CD8-positive, alpha-beta memory T cell (primary cell): ENCODE results near the gene PYURF. TPM values are rescaled to one million over a fixed set of nuclear protein-coding genes. Genes with fewer than 3 reads are reported as not detected.

Experiments
- CTCF ChIA-PET: fragments of 350-600 bp; sonication (Branson Sonifier 250); formaldehyde crosslinking; loops from one replicate; lab custom pipeline; 2021; ENCODE audit warnings: antibody characterized with exemption; lab: Charles Lee
- POLR2A ChIA-PET: fragments of 350-600 bp; sonication (Branson Sonifier 250); formaldehyde crosslinking; loops from one replicate; lab custom pipeline; 2021; ENCODE audit warnings: antibody characterized with exemption; lab: Charles Lee
- DNase-seq, 5 donors: peaks; one replicate each; pipeline versions ENCODE4 v3.0.0 to v3.0.0-alpha.2; 2020 to 2022; ENCODE audit warnings: mixed read lengths in 1 of 5
- H3K27ac ChIP-seq: one replicate; pipeline ENCODE4 v1.7.0; 2013; ENCODE audit warnings: low read depth, mild to moderate bottlenecking, low read length, moderate library complexity
- H3K27me3 ChIP-seq: 2 replicates; pipeline ENCODE4 v1.7.0; 2013; ENCODE audit warnings: low read length, mild to moderate bottlenecking; ENCODE audit not compliant: insufficient read depth, poor library complexity, severe bottlenecking
- H3K36me3 ChIP-seq: 2 replicates; pipeline ENCODE4 v1.7.0; 2013; ENCODE audit warnings: mild to moderate bottlenecking, low read length, moderate library complexity; ENCODE audit not compliant: insufficient read depth
- H3K4me1 ChIP-seq: 2 replicates; pipeline ENCODE4 v1.7.0; 2013; ENCODE audit warnings: mild to moderate bottlenecking, low read length, moderate library complexity; ENCODE audit not compliant: insufficient read depth
- H3K4me3 ChIP-seq: 2 replicates; pipeline ENCODE4 v1.7.0; 2013; ENCODE audit warnings: mild to moderate bottlenecking, low read length
- H3K9me3 ChIP-seq: 2 replicates; pipeline ENCODE4 v1.7.0; 2013; ENCODE audit warnings: mild to moderate bottlenecking, low read length
- H3K27ac Mint-ChIP-seq, 8 donors: one replicate each; pipeline ENCODE4 v1.8.0; 2020 to 2021; ENCODE audit warnings: mixed read lengths in 8 of 8, mild to moderate bottlenecking in 6 of 8, inconsistent platforms in 3 of 8, moderate library complexity in 3 of 8
- H3K27me3 Mint-ChIP-seq, 2 donors: one replicate each; pipeline ENCODE4 v1.8.0; 2020 to 2021; ENCODE audit warnings: mixed read lengths in 2 of 2, mild to moderate bottlenecking in 1 of 2, moderate library complexity in 1 of 2
- H3K36me3 Mint-ChIP-seq, 3 donors: one replicate each; pipeline ENCODE4 v1.8.0; 2020 to 2021; ENCODE audit warnings: mixed read lengths in 3 of 3, inconsistent platforms in 1 of 3, mild to moderate bottlenecking in 1 of 3
- H3K4me1 Mint-ChIP-seq, 3 donors: one replicate each; pipeline ENCODE4 v1.8.0; 2020 to 2021; ENCODE audit warnings: mixed read lengths in 3 of 3, inconsistent platforms in 1 of 3, mild to moderate bottlenecking in 1 of 3
- H3K4me3 Mint-ChIP-seq, 7 donors: one replicate each; pipeline ENCODE4 v1.8.0; 2020 to 2021; ENCODE audit warnings: mixed read lengths in 7 of 7, mild to moderate bottlenecking in 6 of 7, moderate library complexity in 4 of 7, inconsistent platforms in 2 of 7
- H3K9me3 Mint-ChIP-seq, 5 donors: one replicate each; pipeline ENCODE4 v1.8.0; 2020 to 2022; ENCODE audit warnings: mixed read lengths in 5 of 5, mild to moderate bottlenecking in 3 of 5, moderate library complexity in 2 of 5, inconsistent platforms in 1 of 5
- polyA plus RNA-seq: library from polyadenylated mRNA; unstranded; fragments of 300-500 nt; fragmentation: Illumina TruSeq; gene quantifications from one replicate; pipeline ENCODE4 v1.2.3, GENCODE V29; 2021
- total RNA-seq, 2 experiments: library from RNA; stranded (reverse); gene quantifications; one replicate each; pipeline ENCODE4 v1.2.3, GENCODE V29; 2021

PYURF gene
- total and polyA plus RNA-seq, 3 experiments from 2014 or later = 68.4 to 306 (median 70.0) TPM

GRCh38 chr4:88533937-88534750 is 10.6 kb upstream of the PYURF start:
- POLR2A ChIA-PET = no interaction called here

GRCh38 chr4:88533088-88533790 is 9.7 kb upstream of the PYURF start:
- H3K4me1 Mint-ChIP-seq = no peaks in the 10 kb centered on the region
- H3K36me3 Mint-ChIP-seq = no peaks in the 10 kb centered on the region
- H3K27ac Mint-ChIP-seq = peak overlapping the region in 1 of 8 donors; percentile 29
- no peaks in the 10 kb centered on the region for H3K9me3 ChIP-seq
- no peak overlapping the region for H3K4me3 Mint-ChIP-seq
- H3K4me1 ChIP-seq = no peaks in the 10 kb centered on the region
- no peak overlapping the region for H3K27ac ChIP-seq
- ChIA-PET CTCF (interaction anchor here (0.6 to 1.5 kb wide), 3 partner anchors 19 to 319 kb away, joined by 3 to 4 read pairs (median 3); no protein-coding TSS in a partner anchor), POLR2A (no interaction called here)
- no peaks in the 10 kb centered on the region for H3K36me3 ChIP-seq
- no peaks in the 10 kb centered on the region for H3K27me3 Mint-ChIP-seq
- H3K9me3 Mint-ChIP-seq = no peaks in the 10 kb centered on the region
- DNase-seq = no peak
- H3K27me3 ChIP-seq = no peaks in the 10 kb centered on the region
- no peak overlapping the region for H3K4me3 ChIP-seq

More at GRCh38 chr4:88533937-88534750, 10.6 kb upstream of the PYURF start:
- no peaks in the 10 kb centered on the region for H3K9me3 Mint-ChIP-seq
- Histone ChIP-seq H3K4me3 (no peak overlapping the region), H3K9me3 (no peaks in the 10 kb centered on the region), H3K4me1 (no peaks in the 10 kb centered on the region), H3K27me3 (no peaks in the 10 kb centered on the region), H3K27ac (no peak overlapping the region), H3K36me3 (no peaks in the 10 kb centered on the region)
- H3K4me1 Mint-ChIP-seq = peaks cover 0 to 2% (median 0%) of the 10 kb centered on the region in 3 donors
- CTCF ChIA-PET = interaction anchor here (0.6 kb wide), 1 partner anchor 320 kb away, joined by 3 read pairs; no protein-coding TSS in a partner anchor
- no peaks in the 10 kb centered on the region for H3K27me3 Mint-ChIP-seq
- no peak for DNase-seq
- H3K27ac Mint-ChIP-seq = no peak overlapping the region
- H3K36me3 Mint-ChIP-seq = no peaks in the 10 kb centered on the region
- no peak overlapping the region for H3K4me3 Mint-ChIP-seq

- POLR2A ChIA-PET = no interaction called here
- H3K27ac ChIP-seq = no peak overlapping the region
- no peaks in the 10 kb centered on the region for H3K27me3 ChIP-seq
- H3K36me3 ChIP-seq = no peaks in the 10 kb centered on the region
- H3K4me3 ChIP-seq = no peak overlapping the region
- H3K9me3 ChIP-seq = no peaks in the 10 kb centered on the region
- no peaks in the 10 kb centered on the region for H3K9me3 Mint-ChIP-seq
- no peak overlapping the region for H3K4me3 Mint-ChIP-seq
- no peaks in the 10 kb centered on the region for H3K4me1 ChIP-seq
- CTCF ChIA-PET = interaction anchor here (1.5 to 4.5 kb wide), 3 partner anchors 9 to 128 kb away, joined by 4 to 24 read pairs (median 4); no protein-coding TSS in a partner anchor
- DNase-seq = no peak
- H3K27ac Mint-ChIP-seq = no peak overlapping the region
- H3K4me1 Mint-ChIP-seq = peaks cover 0 to 4% (median 0%) of the 10 kb centered on the region in 3 donors
- no peaks in the 10 kb centered on the region for H3K36me3 Mint-ChIP-seq
- H3K27me3 Mint-ChIP-seq = no peaks in the 10 kb centered on the region
Measured at GRCh38 chr4:88531549-88531948, 8.0 kb upstream of the PYURF start.

- Mint-ChIP-seq H3K36me3 (no peaks in the 10 kb centered on the region), H3K4me3 (no peak overlapping the region), H3K27me3 (no peaks in the 10 kb centered on the region), H3K9me3 (no peaks in the 10 kb centered on the region), H3K4me1 (peaks cover 13 to 27% (median 22%) of the 10 kb centered on the region in 3 donors), H3K27ac (no peak overlapping the region)
- peaks cover 12% of the 10 kb centered on the region for H3K4me1 ChIP-seq
- CTCF ChIA-PET = interaction anchor here (1.6 to 5.8 kb wide), 3 partner anchors 12 to 495 kb away, joined by 4 to 32 read pairs (median 24); no protein-coding TSS in a partner anchor
- no peaks in the 10 kb centered on the region for H3K36me3 ChIP-seq
- no peak overlapping the region for H3K27ac ChIP-seq
- no peak for DNase-seq
- no peaks in the 10 kb centered on the region for H3K27me3 ChIP-seq
- POLR2A ChIA-PET = no interaction called here
- H3K4me3 ChIP-seq = no peak overlapping the region
- no peaks in the 10 kb centered on the region for H3K9me3 ChIP-seq
Measured at GRCh38 chr4:88528861-88529260, 5.3 kb upstream of the PYURF start.

- Mint-ChIP-seq H3K9me3 (no peaks in the 10 kb centered on the region), H3K4me3 (peak overlapping the region in 1 of 7 donors; percentile 57), H3K36me3 (peaks cover 0 to 5% (median 0%) of the 10 kb centered on the region in 3 donors), H3K4me1 (peaks cover 16 to 30% (median 24%) of the 10 kb centered on the region in 3 donors), H3K27ac (peak overlapping the region in 2 of 8 donors; percentile 56 to 63), H3K27me3 (no peaks in the 10 kb centered on the region)
- no peak for DNase-seq
- H3K36me3 ChIP-seq = no peaks in the 10 kb centered on the region
- POLR2A ChIA-PET = no interaction called here
- no peak overlapping the region for H3K27ac ChIP-seq
- no peaks in the 10 kb centered on the region for H3K9me3 ChIP-seq
- no peaks in the 10 kb centered on the region for H3K27me3 ChIP-seq
- no peak overlapping the region for H3K4me3 ChIP-seq
- peaks cover 15% of the 10 kb centered on the region for H3K4me1 ChIP-seq
- CTCF ChIA-PET = interaction anchor here (1.2 to 5.8 kb wide), 2 partner anchors 291 to 496 kb away, joined by 3 to 32 read pairs; no protein-coding TSS in a partner anchor
Measured at GRCh38 chr4:88527787-88528186, 4.2 kb upstream of the PYURF start.

GRCh38 chr4:88526221-88526815 is 2.7 kb upstream of the PYURF start:
- peak overlapping the region in 2 of 7 donors; percentile 4 to 86 for H3K4me3 Mint-ChIP-seq
- H3K36me3 Mint-ChIP-seq = peaks cover 0 to 13% (median 0%) of the 10 kb centered on the region in 3 donors
- Histone ChIP-seq H3K4me3 (no peak overlapping the region), H3K9me3 (no peaks in the 10 kb centered on the region), H3K36me3 (peaks cover 5% of the 10 kb centered on the region), H3K27me3 (no peaks in the 10 kb centered on the region), H3K27ac (no peak overlapping the region), H3K4me1 (peaks cover 23% of the 10 kb centered on the region)
- DNase-seq = peak in 2 of 5 donors; percentile 21 to 37
- POLR2A ChIA-PET = no interaction called here
- H3K4me1 Mint-ChIP-seq = peaks cover 28 to 45% (median 39%) of the 10 kb centered on the region in 3 donors
- no peaks in the 10 kb centered on the region for H3K27me3 Mint-ChIP-seq
- no peaks in the 10 kb centered on the region for H3K9me3 Mint-ChIP-seq
- H3K27ac Mint-ChIP-seq = peak overlapping the region in 3 of 8 donors; percentile 53 to 63 (median 62)
- CTCF ChIA-PET = interaction anchor here (0.8 to 5.8 kb wide), 7 partner anchors 11 to 498 kb away, joined by 3 to 32 read pairs (median 3); no protein-coding TSS in a partner anchor

- H3K27ac Mint-ChIP-seq = peak overlapping the region; percentile 77 to 95 (median 82)
- Histone ChIP-seq H3K4me1 (peaks cover 23% of the 10 kb centered on the region), H3K36me3 (peaks cover 6% of the 10 kb centered on the region), H3K27me3 (no peaks in the 10 kb centered on the region), H3K9me3 (no peaks in the 10 kb centered on the region), H3K4me3 (peak overlapping the region; percentile 73), H3K27ac (peak overlapping the region; percentile 77)
- H3K27me3 Mint-ChIP-seq = no peaks in the 10 kb centered on the region
- H3K4me1 Mint-ChIP-seq = peaks cover 32 to 48% (median 48%) of the 10 kb centered on the region in 3 donors
- H3K4me3 Mint-ChIP-seq = peak overlapping the region; percentile 91 to 99 (median 94)
- no peak for DNase-seq
- ChIA-PET POLR2A (no interaction called here), CTCF (interaction anchor here (1.0 to 5.8 kb wide), 10 partner anchors 8 to 1027 kb away, joined by 3 to 32 read pairs (median 6); no protein-coding TSS in a partner anchor)
- peaks cover 0 to 25% (median 0%) of the 10 kb centered on the region in 3 donors for H3K36me3 Mint-ChIP-seq
- no peaks in the 10 kb centered on the region for H3K9me3 Mint-ChIP-seq
Measured at GRCh38 chr4:88524171-88524570, 595 bp upstream of the PYURF start.
